ENCODE results near the gene BABAM1. TPM values are rescaled to one million over a fixed set of nuclear protein-coding genes. Genes with fewer than 3 reads are reported as not detected.

The BABAM1 gene
- total RNA-seq, 1 experiment from 2014 or later: 146 TPM

DNA sequence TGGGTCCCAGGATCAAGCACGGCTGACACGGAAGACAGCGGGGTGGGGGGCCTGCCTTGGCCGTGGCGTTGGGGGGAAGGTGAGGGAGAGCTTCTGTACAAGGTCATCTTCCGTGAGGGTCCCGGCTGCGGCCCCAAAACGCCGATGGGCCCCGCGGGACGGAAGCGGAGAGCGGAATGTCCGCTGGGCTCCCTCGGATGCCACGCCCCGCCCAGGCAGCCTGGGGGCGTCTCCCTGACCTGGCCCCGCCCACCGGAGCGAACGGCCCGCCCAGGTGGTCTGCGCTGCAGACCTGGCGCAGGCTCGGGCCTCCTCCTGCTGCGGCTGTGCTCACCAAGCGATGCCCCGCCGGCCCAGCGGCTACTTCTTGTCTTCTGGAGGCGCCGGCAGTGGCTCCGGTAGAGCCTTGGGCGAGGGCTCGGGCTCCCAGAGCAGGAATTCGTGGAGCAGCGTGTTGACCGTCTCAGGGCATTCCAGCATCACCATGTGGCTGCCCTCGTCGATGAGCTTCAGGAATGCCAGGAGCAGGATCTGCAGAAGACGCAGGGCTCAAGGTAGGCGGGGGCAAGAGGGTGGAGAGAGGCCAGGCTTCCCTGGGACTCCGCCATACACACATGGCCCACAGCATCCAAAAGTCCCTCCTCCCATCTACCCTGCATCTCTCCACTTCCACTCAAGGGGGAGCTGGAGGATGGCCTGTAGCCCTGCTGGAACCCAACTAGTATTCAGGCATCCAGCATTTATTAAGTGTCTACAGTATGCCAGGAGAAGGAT lies 25.2 kb downstream of the BABAM1 start (continued):
- TF ChIP-seq, protein P1, sequence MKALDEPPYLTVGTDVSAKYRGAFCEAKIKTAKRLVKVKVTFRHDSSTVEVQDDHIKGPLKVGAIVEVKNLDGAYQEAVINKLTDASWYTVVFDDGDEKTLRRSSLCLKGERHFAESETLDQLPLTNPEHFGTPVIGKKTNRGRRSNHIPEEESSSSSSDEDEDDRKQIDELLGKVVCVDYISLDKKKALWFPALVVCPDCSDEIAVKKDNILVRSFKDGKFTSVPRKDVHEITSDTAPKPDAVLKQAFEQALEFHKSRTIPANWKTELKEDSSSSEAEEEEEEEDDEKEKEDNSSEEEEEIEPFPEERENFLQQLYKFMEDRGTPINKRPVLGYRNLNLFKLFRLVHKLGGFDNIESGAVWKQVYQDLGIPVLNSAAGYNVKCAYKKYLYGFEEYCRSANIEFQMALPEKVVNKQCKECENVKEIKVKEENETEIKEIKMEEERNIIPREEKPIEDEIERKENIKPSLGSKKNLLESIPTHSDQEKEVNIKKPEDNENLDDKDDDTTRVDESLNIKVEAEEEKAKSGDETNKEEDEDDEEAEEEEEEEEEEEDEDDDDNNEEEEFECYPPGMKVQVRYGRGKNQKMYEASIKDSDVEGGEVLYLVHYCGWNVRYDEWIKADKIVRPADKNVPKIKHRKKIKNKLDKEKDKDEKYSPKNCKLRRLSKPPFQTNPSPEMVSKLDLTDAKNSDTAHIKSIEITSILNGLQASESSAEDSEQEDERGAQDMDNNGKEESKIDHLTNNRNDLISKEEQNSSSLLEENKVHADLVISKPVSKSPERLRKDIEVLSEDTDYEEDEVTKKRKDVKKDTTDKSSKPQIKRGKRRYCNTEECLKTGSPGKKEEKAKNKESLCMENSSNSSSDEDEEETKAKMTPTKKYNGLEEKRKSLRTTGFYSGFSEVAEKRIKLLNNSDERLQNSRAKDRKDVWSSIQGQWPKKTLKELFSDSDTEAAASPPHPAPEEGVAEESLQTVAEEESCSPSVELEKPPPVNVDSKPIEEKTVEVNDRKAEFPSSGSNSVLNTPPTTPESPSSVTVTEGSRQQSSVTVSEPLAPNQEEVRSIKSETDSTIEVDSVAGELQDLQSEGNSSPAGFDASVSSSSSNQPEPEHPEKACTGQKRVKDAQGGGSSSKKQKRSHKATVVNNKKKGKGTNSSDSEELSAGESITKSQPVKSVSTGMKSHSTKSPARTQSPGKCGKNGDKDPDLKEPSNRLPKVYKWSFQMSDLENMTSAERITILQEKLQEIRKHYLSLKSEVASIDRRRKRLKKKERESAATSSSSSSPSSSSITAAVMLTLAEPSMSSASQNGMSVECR (CRISPR knock-in tag; IDR thresholded peaks at IDR 0.05; ENCODE audit: borderline replicate concordance): 0 out of 2 replicates have a peak, but pooled peaks have one; percentile 42
- TF ChIP-seq GABPB1 (CRISPR knock-in tag; IDR thresholded peaks at IDR 0.05): no peak
- TF ChIP-seq, protein P2, sequence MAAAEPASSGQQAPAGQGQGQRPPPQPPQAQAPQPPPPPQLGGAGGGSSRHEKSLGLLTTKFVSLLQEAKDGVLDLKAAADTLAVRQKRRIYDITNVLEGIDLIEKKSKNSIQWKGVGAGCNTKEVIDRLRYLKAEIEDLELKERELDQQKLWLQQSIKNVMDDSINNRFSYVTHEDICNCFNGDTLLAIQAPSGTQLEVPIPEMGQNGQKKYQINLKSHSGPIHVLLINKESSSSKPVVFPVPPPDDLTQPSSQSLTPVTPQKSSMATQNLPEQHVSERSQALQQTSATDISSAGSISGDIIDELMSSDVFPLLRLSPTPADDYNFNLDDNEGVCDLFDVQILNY (CRISPR knock-in tag; IDR thresholded peaks at IDR 0.05): peak; percentile 69; the same call in 1 of the 2 replicates
- TF ChIP-seq, protein P3, sequence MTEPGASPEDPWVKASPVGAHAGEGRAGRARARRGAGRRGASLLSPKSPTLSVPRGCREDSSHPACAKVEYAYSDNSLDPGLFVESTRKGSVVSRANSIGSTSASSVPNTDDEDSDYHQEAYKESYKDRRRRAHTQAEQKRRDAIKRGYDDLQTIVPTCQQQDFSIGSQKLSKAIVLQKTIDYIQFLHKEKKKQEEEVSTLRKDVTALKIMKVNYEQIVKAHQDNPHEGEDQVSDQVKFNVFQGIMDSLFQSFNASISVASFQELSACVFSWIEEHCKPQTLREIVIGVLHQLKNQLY (CRISPR knock-in tag; IDR thresholded peaks at IDR 0.05): no peak
- no peak for TF ChIP-seq ELF4 (CRISPR knock-in tag; IDR thresholded peaks at IDR 0.05; ENCODE audit: low read depth)
- TF ChIP-seq, protein P4, sequence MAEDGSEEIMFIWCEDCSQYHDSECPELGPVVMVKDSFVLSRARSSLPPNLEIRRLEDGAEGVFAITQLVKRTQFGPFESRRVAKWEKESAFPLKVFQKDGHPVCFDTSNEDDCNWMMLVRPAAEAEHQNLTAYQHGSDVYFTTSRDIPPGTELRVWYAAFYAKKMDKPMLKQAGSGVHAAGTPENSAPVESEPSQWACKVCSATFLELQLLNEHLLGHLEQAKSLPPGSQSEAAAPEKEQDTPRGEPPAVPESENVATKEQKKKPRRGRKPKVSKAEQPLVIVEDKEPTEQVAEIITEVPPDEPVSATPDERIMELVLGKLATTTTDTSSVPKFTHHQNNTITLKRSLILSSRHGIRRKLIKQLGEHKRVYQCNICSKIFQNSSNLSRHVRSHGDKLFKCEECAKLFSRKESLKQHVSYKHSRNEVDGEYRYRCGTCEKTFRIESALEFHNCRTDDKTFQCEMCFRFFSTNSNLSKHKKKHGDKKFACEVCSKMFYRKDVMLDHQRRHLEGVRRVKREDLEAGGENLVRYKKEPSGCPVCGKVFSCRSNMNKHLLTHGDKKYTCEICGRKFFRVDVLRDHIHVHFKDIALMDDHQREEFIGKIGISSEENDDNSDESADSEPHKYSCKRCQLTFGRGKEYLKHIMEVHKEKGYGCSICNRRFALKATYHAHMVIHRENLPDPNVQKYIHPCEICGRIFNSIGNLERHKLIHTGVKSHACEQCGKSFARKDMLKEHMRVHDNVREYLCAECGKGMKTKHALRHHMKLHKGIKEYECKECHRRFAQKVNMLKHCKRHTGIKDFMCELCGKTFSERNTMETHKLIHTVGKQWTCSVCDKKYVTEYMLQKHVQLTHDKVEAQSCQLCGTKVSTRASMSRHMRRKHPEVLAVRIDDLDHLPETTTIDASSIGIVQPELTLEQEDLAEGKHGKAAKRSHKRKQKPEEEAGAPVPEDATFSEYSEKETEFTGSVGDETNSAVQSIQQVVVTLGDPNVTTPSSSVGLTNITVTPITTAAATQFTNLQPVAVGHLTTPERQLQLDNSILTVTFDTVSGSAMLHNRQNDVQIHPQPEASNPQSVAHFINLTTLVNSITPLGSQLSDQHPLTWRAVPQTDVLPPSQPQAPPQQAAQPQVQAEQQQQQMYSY (CRISPR knock-in tag; IDR thresholded peaks at IDR 0.05): no peak

DNA sequence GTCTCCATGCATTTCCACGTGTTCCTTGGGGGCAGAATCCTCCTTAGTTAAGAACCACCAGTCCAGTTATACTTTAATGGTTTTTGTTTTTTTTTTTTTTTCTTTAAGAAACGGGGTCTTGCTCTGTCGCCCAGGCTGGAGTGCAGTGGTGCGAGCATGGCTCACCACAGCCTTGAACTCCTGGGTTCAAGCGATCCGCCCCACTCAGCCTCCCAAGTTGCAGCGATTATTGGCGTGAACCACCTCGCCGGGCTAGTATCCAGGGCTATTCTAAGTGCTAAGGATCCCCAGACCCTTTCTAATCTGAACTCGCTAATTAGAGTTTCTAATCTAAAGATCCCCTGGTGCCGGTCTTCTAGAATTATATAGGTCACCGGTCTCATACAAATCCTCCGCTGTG lies 26.4 kb downstream of the BABAM1 start:
- TF ChIP-seq ZNF396 (CRISPR knock-in tag; IDR thresholded peaks at IDR 0.05; ENCODE audit: borderline replicate concordance) (no peak), ZNF121 (CRISPR knock-in tag; IDR thresholded peaks at IDR 0.05) (peak; percentile 70)
- Mint-ChIP-seq H3K4me3 (peak overlapping the region; percentile 59), H3K27ac (peak overlapping the region; percentile 68; the same call in 1 of the 2 replicates), H3K4me1 (peaks cover 10% of the 10 kb centered on the region), H3K9me3 (peaks cover 5% of the 10 kb centered on the region), H3K36me3 (peaks cover 23% of the 10 kb centered on the region), H3K27me3 (ENCODE audit: low read depth) (no peaks in the 10 kb centered on the region; the same call in 1 of the 2 replicates)
- no peak for ATAC-seq
- CTCF ChIA-PET: interaction anchor here (0.7 to 3.3 kb wide), 15 partner anchors 9 to 110 kb away, joined by 3 to 60 read pairs (median 6); partner anchors contain the start of genes ANKLE1, ANO8, CCDC194 and DDA1
- POLR2A ChIA-PET: interaction anchor here (0.7 to 2.8 kb wide), 10 partner anchors 9 to 170 kb away, joined by 3 to 17 read pairs (median 5); partner anchors contain the start of genes DDA1, MRPL34 and USE1
- DNase-seq (ENCODE audit: low spot score): no peak

DNA sequence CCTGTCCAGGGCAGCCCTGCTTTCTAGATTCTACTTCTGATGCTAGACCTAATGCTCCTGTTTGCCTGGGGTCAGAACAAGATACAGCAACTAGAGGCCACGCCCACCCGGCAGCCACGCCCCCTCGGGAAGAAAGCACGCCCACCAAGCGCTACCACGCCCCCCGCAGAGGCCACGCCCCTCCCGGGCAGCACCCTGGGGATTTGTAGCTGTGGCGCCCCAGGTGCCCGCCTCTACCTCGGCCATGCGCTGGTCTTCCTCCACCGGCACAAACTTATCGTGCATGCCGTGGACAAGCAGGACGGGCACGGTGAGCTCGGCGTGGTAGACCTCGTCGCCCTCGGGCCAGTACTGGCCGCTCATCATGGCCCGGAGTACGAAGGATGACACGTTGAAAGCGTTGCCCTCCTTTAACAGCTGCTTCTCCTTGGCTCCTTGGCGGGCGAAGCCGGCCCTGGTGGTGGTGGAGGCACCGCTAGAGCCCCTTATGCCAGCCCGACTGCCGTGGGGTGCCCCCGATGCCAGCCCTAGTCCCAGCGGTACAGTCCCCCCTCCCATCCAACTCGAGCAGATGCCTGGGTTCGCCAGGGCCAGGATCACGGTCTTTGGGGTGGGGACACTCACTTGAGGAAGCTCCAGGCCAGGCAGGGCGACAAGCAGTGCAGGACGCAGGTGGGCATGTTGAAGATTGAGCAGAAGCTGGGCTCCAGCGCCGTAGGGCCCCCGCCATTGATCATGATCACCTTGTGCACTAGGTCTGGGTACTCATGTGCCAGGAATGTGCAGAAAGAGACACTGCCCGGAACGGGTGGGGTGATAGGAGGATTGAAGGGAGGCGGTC lies 27.0 kb downstream of the BABAM1 start:
- Mint-ChIP-seq H3K36me3 (peaks cover 27% of the 10 kb centered on the region), H3K4me1 (peaks cover 10% of the 10 kb centered on the region), H3K4me3 (peak overlapping the region; percentile 59), H3K27ac (peak overlapping the region; percentile 68; the same call in 1 of the 2 replicates), H3K9me3 (peaks cover 5% of the 10 kb centered on the region), H3K27me3 (ENCODE audit: low read depth) (no peaks in the 10 kb centered on the region; the same call in 1 of the 2 replicates)
- POLR2A ChIA-PET: interaction anchor here (0.5 to 1.8 kb wide), 3 partner anchors 11 to 18 kb away, joined by 3 to 10 read pairs (median 7); partner anchors contain the start of gene DDA1
- CTCF ChIA-PET: interaction anchor here (0.5 to 3.3 kb wide), 10 partner anchors 8 to 510 kb away, joined by 3 to 60 read pairs (median 4); partner anchors contain the start of genes CCDC194, DDA1 and MRPL34
- peak; percentile 4; the same call in 1 of the 2 replicates for ATAC-seq
- peak; percentile 91 for DNase-seq (ENCODE audit: low spot score)
- no peak for TF ChIP-seq ZNF671 (CRISPR knock-in tag; IDR thresholded peaks at IDR 0.05)
- TF ChIP-seq NFATC4 (CRISPR knock-in tag; IDR thresholded peaks at IDR 0.05): no peak
- TF ChIP-seq, protein P3 (CRISPR knock-in tag; IDR thresholded peaks at IDR 0.05): no peak
- TF ChIP-seq CREM (CRISPR knock-in tag; IDR thresholded peaks at IDR 0.05): no peak
- TF ChIP-seq ELF4 (CRISPR knock-in tag; IDR thresholded peaks at IDR 0.05; ENCODE audit: low read depth): no peak
- no peak for TF ChIP-seq SMAD3 (CRISPR knock-in tag; IDR thresholded peaks at IDR 0.05; ENCODE audit: borderline replicate concordance)
- TF ChIP-seq SP1 (CRISPR knock-in tag; conservative IDR thresholded peaks at IDR 0.05): peak; percentile 86
- TF ChIP-seq TEAD4 (CRISPR knock-in tag; IDR thresholded peaks at IDR 0.05): no peak
- no peak for TF ChIP-seq PRRX2 (CRISPR knock-in tag; IDR thresholded peaks at IDR 0.05)
- TF ChIP-seq, protein P5, sequence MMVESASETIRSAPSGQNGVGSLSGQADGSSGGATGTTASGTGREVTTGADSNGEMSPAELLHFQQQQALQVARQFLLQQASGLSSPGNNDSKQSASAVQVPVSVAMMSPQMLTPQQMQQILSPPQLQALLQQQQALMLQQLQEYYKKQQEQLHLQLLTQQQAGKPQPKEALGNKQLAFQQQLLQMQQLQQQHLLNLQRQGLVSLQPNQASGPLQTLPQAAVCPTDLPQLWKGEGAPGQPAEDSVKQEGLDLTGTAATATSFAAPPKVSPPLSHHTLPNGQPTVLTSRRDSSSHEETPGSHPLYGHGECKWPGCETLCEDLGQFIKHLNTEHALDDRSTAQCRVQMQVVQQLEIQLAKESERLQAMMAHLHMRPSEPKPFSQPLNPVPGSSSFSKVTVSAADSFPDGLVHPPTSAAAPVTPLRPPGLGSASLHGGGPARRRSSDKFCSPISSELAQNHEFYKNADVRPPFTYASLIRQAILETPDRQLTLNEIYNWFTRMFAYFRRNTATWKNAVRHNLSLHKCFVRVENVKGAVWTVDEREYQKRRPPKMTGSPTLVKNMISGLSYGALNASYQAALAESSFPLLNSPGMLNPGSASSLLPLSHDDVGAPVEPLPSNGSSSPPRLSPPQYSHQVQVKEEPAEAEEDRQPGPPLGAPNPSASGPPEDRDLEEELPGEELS (CRISPR knock-in tag; IDR thresholded peaks at IDR 0.05): 0 out of 2 replicates have a peak, but pooled peaks have one; percentile 44

Data from WTC11 (cell line).